C4-2B (cell line): Measurements from ENCODE around the gene ANKFY1.

Experiments
- H3K27ac ChIP-seq: fragments of 450-650 bp; 2 replicates; pipeline ENCODE4 v1.5.1; 2017
- ZFX ChIP-seq: fragments of 450-650 bp; IDR thresholded peaks from 2 replicates; pipeline ENCODE4 v1.6.1; 2017

The ANKFY1 gene

GRCh38 chr17:4116516-4116915, 147.3 kb downstream of the ANKFY1 start:
- no peak for TF ChIP-seq ZFX
- H3K27ac ChIP-seq = no peak overlapping the region
